Ramos (cell line): ENCODE measurements around the gene SH2D6.
"Not testable (repeated sequence)": the region's sequence is repeated elsewhere in the genome, so short reads cannot be mapped to it uniquely, and the experiment has no call there.

Source experiments
- in situ Hi-C: fragments of 300-500 bp; cut with MboI; formaldehyde crosslinking; loops from one replicate; pipeline ENCODE4 v1.14.3; 2022; ENCODE audit warnings: low sequenced_read_pairs; ENCODE audit not compliant: unreplicated experiment

The SH2D6 gene

DNA sequence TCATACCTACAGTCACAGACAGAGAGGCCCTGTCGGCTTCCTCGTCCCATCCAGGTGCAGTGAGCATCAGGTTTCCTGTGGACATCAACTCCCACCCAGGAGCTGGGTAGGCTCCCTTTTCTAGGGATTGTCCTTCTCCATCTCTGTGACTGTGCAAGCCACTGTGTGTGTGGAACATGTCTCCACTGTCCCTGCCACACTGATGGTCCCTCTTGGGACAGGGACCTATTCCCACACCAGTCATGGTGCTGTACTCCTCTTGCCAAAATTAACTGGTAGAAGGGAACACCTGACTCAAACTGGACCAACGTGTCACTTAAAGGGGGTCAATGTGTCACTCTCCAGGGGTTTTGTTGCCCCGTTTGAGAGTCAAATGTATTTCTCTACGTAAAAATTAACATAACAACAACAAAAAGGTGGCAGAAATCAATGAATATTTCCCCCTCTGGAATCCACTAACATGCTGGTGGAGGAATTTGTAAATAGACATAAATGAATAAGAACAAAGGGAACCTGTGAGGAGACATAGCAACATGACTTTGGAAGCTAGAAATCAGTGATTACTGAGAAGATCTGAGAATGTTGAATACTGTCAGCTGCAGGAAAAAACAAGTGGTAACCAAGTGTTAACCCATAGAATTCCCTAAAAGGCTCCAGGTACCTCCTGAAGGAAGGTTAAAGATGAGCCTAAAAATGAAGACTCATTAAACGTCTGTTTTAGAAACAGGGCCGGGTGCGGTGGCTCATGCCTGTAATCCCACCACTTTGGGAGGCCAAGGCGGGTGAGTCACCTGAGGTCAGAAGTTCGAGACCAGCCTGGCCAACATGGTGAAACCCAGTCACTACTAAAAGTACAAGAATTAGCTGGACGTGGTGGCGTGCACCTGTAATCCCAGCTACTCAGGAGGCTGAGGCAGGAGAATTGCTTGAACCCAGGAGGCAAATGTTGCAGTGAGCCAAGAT, 40.4 kb downstream of the SH2D6 start:
- in situ Hi-C loops: no loop called here

DNA sequence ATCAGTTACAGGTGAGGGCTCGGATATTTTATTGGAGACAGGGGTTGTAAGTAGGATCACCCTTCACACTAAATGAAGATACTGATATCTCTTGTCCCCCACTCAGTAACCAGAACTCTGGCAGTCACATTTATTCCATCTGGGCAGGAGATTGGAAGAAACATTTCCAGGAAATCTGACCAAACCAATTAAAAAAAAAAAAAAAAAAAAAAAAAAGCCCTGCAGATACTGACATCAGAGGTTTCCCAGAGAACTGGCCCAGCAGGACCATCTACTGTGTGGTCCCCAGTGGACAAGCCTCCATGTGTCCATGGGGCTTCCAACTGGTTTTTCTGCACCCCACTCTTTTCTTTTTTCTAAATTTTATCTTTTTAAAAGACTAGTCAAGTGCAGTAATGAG, 41.3 kb downstream of the SH2D6 start:
- in situ Hi-C loops: no loop called here

DNA sequence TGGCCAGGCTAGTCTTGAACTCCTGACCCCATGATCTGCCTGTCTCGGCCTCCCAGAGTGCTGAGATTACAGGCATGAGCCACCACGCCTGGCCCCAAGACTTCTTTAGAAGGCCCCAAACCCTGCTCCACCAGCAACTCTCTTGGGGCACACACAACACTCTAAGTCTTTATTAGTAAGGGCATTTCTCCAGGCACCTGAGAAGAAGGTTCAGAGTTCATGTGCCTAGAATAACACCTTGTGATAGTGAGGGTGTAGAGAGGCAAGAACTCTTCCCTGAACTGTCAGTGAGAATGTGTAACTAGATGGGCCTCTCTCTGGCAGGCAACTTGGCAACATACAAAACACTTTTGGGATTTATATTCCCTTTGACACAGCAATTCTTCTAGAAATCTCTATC, 43.8 kb downstream of the SH2D6 start:
- in situ Hi-C loops: no loop called here

DNA sequence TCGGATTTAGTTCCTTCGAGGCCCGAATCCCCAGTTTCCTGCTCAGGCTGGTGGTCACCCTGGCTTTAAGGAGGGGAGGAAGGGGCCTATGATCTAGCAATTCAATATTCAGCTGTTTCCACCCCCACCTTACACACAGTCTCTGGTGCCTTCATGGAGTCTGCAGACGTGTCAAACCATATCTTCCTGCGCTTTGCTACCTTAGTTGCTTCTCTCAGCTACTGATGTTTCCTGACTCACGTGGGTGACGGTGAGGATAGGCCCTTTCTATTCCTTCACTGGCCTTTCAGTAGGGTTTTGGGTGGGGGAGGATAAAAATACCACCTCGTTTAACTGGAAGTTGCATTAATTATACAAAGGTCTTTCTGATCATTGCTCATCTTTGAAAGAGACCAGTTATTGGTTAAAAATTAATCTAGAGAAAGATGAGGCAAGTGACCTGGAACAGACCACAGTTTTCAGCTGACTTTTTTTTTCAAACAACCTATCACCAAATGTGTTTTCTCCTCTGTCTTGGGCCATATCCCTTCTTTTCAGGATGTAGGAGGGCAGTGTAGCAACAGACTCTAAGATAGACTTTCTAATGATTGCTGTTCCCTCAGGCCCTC, 49.7 kb downstream of the SH2D6 start:
- in situ Hi-C loops: no loop called here

DNA sequence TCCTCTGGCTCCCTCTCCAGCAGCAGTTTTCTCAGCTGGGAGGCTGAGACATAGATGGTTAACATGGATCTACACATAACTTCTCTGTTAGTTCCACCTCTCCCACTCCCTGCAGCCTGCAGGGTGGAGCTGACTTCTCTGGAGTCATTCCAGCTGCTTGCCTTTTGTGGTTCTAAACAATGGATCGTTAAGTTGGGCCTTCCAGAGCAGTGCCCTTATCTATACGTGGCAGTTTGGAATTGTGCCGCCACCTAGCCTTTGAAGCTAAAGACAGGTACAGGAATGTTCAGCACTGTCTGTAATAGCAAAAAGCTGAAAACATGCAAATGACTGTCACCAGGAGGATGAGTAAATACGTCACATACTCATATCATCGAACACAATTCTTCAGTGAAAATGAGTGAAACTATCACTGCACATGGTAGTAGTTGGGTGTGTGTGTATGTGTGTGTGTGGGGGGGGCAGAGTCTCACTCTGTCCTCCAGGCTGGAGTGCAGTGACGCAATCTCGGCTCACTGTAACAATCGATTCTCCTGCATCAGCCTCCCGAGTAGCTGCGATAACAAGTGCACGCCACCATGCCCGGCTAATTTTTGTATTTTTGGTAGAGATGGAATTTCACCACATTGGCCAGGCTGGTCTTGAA, 50.3 kb downstream of the SH2D6 start:
- in situ Hi-C loops: no loop called here

DNA sequence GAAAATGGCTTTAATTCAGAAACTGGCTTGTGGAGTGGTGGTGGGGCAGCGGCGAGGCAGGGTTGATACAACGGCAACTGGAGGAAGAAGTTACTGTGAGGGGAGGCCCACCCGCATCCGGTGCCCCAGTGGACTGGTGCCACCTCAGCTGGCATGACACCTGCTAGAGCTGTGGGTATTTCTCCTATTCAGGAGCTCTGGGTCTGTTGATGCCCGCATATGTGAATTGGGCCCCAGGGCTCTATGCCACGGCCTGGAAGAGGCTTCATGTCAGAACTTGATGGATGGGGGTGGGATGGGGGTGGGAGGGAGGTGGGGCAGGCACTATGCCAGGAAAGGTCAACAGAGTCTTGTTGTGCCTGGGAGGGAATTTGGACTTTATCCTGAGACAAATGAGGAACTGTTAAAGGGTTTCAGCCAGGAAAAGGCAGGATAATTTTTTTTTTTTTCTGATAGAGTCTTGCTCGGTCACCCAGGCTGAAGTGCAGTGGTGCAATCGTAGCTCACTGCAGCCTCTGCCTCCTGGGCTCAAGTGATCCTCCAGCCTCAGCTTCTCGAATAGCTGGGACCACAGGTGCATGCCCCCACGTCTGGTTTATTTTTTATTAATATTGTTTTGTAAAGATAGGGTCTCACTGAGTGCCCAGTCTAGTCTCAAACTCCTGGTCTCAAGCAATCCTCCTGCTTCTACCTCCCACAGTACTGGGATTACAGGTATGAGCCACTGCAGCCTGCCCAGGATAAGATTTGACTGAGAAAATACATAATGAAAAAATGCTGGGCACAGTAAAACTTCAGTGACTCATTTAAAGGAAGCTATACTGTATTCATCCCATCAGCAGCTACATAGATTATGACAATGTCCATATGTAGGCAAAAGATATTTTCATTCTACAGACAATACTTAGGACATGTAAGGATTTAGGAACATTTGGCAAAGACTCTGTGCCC, 52.6 kb downstream of the SH2D6 start:
- in situ Hi-C loops: no loop called here

DNA sequence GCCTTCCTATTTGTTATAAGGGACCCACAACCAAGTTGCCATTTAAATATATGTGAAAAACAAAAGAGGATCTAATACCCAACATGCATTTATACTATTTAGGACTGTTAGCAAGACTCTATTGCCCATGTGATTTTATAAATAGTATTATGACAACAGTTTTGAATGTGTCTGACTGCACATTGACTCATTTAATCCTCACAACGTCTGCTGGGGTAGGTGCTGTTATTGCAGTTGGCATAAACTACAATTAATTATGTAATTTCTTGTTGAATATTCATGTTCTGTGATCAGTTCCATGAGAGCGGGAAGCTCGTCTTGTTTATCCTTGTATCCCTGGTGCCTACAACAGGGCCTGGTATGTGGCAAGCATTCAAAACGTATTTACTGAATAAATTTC, 53.7 kb downstream of the SH2D6 start:
- in situ Hi-C loops: no loop called here

DNA sequence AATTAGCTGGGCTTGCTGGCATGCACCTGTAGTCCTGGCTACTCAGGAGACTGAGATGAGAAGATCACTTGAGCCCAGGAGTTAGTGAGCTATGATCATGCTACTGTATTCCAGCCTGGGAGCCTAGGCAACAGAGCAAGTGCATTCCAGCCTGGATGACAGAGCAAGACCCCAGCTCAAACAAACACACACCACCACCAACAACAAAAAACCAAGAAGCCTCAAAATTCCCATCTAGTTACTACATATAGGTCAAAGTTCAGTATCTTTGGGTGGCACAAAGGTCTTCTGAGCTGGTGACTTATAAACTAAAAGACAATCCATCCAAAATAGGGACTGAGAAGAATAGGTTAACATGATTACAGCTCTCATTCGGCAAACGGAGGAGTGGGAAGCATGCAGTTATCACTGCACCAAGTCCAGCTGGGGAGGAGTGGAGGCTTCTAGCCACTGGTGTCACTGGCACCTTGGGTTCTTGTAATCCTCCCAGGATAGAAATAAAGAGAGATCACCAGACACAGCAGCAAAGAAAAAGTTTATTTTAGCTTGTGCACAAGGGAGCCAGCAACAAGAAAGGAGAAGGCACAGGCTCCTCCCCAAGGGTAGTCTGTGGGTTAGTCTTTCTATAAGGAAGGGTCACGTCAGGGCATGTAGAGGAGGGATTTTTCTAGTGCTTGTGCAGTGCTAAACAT, 57.4 kb downstream of the SH2D6 start:
- in situ Hi-C loops: no loop called here

DNA sequence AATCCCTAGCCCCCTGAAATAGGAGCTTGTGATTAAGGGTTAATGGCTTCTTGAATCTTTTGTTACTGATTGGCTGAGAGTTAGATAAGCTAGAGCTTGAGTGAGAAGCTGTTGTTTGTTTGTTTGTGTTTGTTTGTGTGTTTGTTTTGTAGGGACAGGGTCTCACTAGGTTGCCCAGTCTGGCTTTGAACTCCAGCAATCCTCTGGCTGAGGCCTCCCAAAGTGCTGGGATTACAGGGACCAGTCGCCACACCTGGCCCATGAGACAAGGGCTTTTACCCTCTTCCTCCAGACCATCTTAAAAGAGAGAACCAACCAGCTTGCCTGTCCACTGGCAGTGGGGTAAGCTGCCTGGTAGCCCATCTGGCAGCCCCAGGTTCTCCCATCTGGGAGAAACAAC, 58.1 kb downstream of the SH2D6 start:
- in situ Hi-C loops: no loop called here

DNA sequence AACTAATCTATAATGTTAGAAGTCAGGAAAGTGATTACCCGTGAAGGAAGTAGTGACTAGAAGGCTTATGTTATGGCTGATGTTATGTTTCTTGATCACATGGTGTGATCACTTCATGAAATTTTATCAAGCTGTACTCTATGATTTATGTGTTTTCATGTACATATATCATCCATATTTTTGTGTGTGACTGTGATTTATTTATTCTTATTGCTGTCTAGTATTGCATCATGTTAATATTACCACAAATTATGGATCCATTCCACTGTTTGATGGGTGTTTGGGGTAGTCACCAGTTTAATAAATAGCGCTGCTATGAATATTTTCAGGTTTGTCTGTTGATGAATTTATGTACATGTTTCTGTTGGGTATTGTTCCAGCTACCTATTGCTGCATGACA, 59.4 kb downstream of the SH2D6 start:
- in situ Hi-C loops: no loop called here

DNA sequence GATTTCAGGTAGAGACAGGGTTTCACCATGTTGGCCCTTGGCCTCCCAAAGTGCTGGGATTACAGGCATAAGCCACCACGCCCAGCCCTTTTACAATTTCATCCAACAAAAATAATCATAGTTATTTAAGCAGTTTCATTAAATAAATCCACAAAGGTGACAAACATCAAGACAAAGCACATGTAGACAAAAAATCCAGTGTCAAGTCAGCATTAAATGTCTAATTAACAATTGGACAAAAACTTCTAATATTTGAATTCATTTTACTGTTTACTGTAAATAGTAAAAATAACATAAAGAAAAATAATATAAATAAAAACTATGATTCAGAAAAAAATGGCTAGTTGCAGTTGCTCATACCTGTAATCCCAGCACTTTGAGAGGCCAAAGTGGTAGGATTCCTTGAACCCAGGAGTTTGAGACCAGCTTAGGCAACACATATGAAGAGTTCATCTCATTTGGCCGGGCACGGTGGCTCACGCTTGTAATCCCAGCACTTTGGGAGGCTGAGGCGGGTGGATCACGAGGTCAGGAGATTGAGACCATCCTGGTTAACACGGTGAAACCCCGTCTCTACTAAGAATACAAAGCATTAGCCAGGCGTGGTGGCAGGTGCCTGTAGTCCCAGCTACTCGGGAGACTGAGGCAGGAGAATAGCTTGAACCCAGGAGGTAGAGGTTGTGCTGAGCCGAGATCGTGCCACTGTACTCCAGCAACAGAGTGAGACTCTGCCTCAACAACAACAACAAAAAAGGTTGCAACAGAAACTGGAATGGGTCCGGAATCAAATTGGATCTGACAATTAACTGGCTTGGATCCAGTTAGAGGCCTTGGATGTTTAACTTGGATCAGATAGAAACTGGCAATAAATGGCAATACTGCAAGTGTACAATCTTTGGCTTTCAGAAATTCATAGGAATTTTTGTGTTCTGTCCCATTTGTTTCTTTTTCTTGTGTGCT, 63.6 kb downstream of the SH2D6 start:
- in situ Hi-C loops: no loop called here

DNA sequence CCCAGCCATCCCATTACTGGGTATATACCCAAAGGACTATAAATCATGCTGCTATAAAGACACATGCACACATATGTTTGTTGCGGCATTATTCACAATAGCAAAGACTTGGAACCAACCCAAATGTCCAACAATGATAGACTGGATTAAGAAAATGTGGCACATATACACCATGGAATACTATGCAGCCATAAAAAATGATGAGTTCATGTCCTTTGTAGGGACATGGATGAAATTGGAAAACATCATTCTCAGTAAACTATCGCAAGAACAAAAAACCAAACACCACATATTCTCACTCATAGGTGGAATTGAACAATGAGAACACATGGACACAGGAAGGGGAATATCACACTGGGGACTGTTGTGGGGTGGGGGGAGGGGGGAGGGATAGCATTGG, 66.1 kb downstream of the SH2D6 start:
- in situ Hi-C loops: not testable (repeated sequence)

DNA sequence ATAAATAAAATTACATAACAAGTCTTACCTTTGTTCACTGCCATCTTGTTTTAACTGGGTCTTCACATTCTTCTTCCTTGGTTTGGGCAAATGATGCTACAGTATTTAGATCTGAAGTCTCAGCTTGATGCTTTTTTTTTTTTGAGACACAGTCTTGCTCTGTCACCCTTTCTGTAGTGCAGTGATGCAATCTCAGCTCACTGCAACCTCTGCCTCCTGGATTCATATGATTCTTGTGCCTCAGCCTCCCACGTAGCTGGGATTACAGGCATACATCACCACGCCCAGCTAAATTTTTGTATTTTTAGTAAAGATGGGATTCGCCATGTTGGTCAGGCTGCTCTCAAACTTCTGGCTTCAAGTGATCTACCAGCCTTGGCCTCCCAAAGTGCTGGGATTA, 67.3 kb downstream of the SH2D6 start:
- in situ Hi-C loops: no loop called here
